Nucleus accumbens (tissue), 56 donors: ENCODE results near the gene AFTPH.

Experiments used
- DNase-seq, 56 donors: peaks; one replicate each; lab custom pipeline; 2025; lab: John Stamatoyannopoulos, UW

Gene AFTPH

DNA sequence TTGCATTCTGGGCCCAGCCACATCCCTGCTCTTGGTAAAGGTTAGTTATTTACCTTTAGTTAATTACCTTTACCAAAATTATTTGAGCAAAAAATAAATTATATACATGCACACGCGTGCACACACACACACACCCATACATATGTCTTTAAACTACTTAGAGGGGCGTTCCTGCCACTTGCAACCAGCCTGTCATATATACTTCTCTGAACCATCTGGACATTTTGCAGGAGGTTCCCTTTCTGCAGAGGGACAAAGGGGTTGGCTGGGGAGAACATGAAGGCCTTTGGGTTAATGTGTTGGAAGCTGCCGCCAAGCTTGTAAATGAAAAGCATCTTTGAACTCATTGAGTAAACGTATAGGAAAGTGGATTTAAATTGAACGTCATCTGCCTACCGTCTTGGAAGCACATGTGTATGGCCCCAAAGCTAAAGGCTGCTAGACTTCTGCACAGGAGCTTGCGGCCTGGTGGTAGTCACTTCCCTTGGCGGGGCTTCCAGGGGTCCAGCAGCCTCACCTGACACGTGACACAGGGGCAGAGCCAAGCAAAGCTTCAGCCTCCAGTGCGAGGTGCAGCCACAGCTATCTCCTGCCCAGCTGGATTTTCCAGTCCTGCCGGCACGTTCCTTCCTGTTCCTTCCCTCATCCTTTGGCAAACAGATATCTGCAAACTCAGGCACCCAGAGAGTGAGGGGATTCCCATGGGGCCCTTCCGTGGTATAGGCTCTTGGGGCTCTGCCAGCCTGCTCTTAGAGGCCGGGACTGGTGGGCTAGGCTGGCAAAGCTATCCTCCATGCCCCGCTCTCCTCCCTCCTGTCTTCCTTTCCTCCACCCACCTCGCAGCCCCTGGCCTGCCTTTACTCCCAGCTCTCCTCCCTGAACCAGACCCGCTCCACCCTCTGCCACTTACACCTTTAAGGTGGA, 83.5 kb downstream of the AFTPH start:
- DNase-seq: no peak

DNA sequence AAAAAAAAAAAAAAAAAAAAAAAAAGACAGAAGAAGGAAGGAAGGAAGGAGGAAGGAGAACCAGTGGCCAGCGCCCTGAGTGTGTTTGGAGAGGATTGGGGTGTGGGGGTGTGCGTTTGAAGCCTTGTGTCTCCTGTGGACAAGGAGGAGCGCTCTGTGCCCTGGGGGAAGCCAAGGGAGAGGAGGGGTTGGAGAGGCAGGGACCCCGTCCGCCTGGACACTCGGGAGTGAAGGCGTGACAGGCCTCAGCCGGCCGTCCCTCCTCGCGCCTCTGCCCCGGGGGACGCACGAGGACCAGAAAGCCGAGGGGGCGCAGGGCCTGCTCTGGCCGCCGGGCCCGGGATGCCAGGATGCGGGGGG, 84.7 kb downstream of the AFTPH start:
- peak in 1 of 56 donors; percentile 37 for DNase-seq

DNA sequence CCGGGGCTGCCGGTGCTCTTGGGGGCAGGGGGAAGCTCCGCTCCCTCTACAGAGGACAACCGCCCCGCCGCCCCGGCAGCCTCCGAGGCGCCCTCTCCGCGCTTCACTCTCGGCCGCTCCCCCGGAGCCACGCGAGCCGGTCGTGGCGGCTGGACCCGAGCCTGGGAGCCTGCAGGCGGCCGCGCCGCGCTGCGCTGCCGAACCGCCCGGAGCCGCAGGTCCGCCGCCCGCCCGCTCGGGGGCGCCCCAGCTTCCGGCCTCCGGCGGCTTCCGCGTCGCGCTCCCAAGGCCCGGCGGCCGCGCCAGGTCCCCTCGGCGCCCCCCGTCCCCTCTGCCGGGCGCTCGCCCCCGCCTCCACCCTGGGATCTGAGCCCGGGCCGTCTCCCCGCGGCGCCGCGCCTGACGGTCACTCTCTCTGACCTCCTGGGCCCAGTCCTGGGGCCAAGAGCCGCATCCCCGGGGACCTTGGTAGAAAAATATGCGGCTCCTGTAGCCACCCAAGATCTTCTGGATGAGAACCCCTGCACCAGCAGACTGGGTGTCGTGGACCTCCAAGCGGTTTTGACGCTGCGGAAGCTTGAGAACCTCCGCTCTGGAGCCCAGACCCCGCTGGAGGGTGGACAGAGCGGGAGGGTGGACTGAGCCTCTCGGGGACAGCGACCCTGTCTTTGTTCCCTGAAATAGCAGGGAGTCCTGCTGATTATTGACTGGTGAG, 85.3 kb downstream of the AFTPH start:
- peak in 25 of 56 donors; percentile 15 to 63 (median 33) for DNase-seq

DNA sequence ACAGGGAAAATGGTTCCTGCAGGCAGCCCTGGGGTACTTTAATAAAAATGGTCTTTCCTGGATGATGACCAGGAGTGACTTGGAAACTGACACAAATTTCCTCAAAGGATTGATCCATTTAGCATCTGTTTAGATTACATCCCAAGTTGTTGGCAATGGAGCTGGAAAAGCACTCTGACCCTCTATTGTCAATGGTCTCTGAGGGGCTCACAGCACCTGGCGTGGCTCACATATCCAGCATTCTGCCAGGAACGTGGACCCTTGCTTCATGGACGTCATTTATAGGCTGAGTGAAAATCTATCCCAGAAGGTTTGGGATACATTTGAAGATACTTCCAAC, 85.8 kb downstream of the AFTPH start:
- DNase-seq: no peak

DNA sequence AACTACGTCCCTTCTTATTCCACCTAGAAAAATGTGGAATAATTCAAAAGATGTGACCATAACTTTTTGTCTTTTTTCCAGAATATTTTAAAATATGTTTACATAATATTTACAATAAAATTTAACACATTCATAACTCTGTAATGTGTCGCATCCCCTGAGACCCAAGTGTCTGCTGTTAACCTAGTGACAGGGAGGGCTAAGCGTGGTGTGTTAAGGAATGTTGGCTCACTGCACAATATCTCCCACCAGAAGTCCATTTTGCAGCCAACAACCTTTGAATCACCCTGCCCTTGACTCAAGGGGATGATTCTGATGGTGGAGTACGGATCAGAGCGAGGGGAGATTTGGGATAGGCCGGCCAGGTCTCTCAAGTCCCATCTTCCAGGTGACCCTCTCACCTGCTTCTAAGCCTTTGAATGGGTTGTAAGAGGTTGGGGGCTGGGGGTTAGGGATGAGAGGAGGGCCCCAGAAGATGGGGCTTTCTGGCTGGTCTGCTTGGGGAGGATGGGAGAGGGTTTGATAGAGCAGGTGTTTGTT, 86.3 kb downstream of the AFTPH start:
- DNase-seq: no peak

DNA sequence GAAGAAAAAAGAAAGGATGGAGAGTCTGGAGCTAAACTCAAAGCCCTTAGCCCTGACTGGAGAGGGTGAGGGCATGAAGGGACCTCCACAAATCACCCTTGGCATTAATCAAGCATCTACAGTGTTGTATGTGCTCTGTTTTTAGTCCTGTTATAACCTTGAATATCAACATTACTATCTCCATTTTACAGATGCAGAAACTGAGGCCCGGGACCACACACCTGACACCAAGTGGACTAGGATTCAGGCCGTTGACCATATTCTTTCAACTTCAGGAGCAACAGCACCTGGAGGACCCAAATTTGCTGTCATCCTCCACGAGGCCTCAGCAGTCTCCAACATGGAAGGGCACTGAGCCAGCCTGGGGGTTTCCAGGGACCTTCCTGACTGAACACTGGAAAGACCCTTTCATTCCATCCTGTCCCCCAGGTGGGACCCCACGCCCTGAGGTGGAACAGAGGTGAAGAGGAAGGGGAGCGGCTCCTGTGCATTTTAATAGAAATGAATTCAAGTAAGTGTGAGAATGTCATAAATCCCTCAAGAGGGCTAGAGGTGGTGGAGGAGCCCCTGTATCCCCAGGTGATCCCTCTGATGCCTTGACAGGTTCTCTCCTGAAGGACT, 88.6 kb downstream of the AFTPH start:
- DNase-seq: no peak

DNA sequence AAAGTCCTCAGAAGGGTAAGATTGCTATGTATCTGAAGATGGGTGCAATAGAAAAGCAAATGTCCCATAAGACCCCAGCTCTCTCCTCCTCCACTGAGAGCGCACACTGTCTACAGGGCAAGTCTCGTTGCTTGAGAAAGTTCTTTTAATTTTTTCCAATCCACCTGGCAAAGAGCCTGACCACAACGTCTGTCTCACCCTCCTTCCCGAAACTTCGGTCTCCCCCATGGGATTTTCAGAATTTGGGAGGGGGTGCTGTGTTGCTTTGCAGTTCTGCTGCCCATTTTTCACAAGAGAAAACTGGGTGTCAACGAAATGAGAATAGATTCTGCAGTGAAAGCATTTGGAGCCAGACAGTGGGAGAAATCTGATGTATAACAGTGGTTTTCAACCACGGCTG, 89.1 kb downstream of the AFTPH start:
- no peak for DNase-seq

DNA sequence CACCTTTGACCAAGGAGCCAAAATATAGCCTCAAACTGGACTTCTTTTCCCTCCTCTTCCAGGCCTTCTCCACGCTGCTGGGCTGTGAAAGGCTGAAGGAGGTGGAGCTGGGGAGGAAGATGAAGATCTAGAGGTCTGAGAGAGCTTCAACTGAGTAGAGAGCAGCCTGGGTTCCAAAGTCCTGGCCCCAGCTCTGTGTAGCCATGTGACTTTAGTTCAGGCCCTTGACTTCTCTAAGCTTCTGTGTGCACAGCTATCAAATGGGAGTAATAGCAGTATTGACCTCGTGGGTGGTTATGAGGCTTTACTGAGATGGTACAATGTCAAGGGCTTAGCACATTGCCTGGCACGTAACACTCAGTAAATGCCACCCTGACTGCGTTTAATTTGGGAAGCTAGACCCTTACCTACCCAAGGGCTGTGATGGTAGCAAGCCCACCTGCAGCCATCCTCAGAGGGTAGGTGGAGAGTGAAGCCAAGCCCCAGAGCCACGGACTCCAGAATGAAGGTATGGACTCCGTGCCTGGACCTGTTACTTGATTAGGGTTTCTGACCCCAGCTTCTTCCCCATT, 91.2 kb downstream of the AFTPH start:
- no peak for DNase-seq

DNA sequence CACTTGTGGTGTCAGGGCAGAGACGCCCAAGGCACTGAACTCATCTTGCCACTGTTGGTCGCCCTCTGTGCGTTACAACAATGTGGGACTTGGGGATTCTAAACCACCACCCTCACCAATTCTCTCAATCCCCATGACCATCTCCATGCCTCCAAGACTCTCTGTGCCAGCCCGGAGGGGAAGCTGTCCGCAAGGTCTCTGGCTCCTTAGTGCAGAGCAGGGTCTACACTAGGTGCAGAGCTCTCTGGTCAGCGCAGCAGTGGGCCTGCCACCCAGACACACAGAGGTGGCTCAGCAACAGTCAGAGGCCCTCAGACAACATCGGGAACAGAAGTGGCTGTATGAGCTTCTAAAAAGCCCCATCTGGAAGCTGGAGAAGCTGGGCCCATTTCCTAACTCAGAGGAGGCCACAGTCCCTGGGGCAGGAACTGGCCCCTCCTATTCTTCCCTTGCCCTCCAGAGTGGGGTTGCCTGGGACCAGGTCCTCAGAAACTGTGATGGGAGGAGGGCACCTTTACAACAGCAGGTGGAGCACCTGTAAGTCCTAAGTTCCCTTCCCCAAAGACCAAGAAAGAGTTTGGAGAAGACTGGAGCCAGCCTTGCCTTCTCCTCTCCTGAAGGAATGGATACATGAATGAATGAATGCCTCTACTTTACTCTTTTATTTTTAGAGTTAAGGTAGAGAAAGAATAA, 91.9 kb downstream of the AFTPH start:
- no peak for DNase-seq

DNA sequence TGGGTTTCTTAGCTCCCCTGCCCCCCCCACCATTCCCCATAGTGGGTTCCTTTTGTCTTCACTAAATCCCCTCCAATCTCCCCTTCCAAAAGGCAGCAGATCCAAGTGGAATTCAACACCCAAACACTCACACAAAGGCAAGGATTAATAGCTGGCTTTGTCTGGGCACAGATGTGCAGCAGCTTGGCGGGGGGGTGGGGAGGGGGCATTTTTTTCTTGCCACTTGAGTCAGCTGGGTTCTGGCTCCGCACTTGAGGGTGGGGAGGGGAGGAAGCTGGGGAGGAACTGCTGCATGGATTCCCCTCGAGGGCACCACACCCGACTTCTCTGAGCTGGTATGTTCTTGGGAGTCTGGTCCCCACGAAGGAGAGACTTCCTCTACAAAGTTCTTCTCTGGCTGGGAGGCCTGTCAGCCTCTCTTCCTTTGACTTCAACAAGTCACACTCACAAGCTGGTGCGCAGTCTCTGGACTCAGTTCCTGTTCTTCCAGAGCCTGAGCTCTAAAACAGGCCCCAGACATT, 93.6 kb downstream of the AFTPH start:
- DNase-seq: peak in 26 of 56 donors; percentile 13 to 69 (median 30)

DNA sequence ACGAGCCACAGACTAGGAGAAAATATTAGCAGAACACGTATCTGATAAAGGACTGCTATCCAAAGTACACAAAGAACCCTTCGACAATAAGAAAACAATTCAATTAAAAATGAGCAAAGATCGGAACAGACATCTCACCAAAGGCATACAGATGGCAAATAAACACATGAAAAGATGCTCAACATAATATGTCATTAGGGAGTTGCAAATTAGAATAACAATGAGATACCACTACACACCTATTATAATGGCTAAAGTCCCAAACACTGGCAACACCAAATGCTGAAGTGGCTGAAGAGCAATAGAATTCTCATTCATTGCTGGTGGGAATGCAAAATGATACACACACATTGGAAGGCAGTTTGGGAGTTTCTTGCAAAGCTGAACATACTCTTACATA, 96.5 kb downstream of the AFTPH start:
- no peak for DNase-seq

DNA sequence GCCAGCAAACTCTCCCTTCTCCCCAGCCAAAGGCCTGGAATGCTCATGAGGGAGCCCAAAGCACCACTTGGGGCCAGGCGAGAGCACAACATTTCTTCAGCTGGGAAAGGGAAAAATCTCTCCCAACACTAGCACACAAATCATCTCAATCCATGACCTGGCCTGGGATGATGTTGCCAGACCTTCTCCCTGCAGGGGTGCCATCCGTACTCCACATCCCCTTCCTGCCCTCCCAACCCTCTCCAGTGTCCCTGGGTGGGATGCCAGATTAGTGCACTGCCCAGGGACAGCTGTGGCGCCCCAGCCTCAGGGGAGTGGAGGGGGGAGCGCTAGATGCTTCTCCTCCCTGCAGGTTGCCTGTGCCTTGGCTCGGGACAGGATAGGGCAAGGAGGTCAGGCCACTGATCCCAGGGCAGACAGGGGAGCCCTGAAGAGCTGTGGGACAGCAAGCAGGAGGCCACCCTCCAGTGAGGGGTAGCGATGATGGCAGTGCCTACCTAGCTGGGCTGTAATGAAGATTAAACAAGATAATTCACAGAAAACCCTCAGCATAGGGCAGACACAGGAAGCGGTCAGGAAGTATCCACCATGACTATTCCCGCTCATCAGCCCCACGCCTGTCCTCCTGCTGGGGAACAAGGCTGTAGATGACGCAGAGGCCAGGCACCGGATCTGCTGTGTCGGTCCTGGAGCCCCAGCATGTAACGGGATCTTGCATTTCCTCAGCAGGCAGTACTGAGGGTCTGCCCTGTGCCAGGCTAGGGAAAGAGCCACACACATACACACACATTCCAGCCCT, 98.5 kb downstream of the AFTPH start:
- peak in 1 of 56 donors; percentile 30 for DNase-seq

DNA sequence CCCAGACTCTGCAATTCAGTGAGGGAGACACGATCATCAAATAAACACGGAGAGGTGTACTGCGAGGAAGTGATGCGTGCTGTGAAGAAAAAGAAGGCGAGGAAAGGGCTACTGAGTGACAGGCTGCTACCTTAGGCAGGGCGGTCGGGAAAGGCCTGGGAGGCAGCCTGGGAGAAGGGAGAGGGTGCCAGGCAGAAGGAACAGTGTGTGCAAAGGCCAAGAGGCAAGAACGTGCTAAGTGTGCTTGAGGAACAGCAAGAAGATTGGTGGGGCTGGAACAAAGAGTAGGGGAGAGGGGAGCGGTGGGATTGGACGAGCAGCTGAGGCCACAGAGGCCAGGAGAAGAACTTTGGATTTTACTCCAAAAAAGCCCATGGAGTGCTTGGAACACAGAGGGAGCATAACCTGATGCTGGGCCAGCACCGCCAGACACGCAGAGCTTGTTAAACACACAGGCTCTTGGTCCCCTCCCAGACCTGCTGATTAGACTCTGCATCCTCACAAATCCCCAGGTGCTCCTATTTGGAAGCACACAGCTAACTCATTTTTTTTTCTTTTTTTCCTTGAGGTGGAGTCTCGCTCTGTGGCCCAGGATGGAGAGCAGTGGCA, 99.2 kb downstream of the AFTPH start:
- no peak for DNase-seq

DNA sequence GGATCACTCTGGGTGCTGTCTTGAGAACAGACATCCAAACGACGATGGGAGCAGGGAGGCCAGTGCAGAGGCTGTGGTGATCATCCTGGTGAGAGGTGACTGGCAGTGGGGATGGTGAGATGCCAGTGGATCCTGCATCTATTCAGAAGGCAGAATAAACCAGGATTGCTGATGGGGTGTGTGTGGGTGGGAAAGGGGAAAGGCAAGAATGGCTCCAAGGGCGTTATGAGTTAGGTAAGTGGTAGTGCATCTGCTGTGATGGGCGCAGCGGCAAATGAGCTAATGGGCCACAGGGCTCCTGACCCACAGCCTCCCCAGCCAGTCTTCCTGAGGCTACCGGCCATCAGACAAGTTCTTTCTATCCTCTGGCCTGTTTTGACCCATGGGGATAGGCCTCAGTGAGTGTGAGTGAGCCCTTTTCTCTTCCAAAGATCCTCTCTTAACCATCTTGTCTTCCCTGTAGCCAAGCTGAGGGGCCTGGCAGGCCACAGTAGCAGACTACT, 100.0 kb downstream of the AFTPH start:
- no peak for DNase-seq

DNA sequence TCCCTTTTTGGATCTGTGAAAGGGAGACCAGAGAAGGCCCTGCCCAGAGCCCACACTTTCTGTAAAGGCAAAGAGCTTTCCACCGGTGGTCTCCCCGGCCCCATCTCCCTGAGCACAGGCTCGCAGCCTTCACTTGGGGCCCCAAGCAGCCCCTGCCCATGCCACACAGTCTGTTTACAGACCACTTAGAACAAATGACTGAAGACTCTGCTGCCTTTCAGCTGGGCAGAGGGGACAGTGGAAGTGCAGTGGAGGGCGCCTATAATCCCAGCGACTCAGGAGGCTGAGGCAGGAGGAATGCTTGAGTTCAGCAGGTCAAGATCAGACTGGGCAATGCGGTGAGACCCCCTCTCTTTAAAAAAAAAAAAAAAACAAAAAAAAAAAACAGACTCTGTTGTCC, 100.7 kb downstream of the AFTPH start:
- no peak for DNase-seq

DNA sequence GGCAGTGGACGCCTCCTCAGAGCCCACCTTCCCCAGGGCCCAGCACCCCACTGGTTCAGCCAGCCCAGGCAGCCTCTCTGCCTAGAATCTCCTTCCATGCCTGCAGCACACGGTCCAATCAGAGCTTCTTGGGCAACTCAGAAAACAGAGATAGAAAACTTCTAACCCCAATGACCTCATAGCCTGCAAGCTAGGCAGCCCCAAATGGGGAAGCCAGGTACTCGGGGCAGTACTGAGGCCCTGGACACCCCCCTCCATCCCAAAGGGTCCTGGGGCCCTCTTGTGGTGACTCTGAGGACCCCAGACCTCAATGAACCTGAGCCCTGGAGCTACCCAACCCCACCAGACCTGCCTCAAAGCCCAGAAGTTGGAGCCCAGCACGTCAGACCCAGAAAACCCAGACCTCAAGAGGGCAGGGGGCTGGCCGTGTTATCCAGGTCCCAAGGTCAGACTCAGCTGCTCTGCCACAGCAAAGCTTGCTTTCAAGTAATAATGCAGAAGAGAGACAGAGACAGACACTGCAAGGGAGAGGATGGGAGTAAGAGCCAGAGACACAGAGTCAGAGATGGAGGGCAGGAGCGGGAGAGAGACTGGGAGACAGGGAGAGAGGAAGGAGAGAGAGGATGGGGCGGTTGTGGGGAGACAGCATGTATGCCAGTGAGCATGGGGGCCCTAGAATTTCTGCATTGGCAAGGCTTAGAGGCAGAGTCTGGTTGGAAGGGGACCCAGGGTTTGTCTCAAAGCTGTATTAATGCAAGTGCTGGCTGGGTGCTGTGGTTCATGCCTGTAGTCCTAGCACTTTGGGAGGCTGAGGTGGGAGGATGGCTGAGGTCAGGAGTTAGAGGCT, 101.4 kb downstream of the AFTPH start:
- no peak for DNase-seq

DNA sequence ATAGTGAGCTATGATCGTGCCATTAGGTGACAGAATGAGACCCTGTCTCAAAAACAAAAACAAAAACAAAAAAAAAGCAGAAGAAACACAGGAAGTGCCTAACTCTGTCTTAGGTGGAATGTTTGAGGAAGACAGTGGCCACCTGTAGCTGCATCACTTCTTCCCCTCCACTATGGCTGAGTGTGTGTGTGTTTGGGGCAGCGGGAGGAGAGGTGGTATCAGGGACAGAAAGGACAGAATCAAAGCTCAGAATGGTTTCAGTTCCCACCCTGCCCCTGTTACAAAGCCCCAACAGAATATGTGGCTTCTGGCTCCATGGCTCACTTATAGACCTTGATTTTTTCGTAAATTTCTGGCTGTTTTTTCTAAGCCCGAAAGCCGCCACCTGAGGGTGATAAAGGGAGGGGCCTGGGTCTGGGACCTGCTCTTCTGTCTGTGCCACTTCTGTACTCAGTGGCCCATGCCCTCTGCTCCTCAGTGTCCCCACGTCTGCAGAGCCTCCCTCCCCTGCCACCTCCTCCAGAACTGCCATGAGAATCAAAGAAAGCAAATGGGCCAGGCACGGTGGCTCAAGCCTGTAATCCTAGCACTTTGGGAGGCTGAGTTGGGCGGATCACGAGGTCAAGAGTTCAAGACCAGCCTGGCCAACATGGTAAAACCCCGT, 102.2 kb downstream of the AFTPH start:
- DNase-seq: no peak
